ENCODE data around the gene IQSEC3. TPM values are rescaled to one million over a fixed set of nuclear protein-coding genes. Genes with fewer than 3 reads are reported as not detected.

Gene IQSEC3
- total and polyA plus RNA-seq, 8 donors: 0.16 to 10.1 (median 1.2) TPM

GRCh38 chr12:207804-208203, 141.2 kb downstream of the IQSEC3 start:
- Histone ChIP-seq H3K4me3 (no peak overlapping the region), H3K27ac (no peak overlapping the region), H3K27me3 (no peaks in the 10 kb centered on the region), H3K36me3 (no peaks in the 10 kb centered on the region), H3K4me1 (peaks cover 0 to 6% (median 3%) of the 10 kb centered on the region in 3 donors), H3K9me3 (no peaks in the 10 kb centered on the region)
- ATAC-seq (no peak), FAIRE-seq (no peak), DNase-seq (peak in 1 of 6 donors; percentile 51)
- intact Hi-C loops (cut with DNase I): no loop called here
- no peak for TF ChIP-seq CTCF (IDR thresholded peaks at IDR 0.05)
- WGBS, 2 donors: 90 to 92% methylated on average over 10 of the region's 10 CpGs

DNA sequence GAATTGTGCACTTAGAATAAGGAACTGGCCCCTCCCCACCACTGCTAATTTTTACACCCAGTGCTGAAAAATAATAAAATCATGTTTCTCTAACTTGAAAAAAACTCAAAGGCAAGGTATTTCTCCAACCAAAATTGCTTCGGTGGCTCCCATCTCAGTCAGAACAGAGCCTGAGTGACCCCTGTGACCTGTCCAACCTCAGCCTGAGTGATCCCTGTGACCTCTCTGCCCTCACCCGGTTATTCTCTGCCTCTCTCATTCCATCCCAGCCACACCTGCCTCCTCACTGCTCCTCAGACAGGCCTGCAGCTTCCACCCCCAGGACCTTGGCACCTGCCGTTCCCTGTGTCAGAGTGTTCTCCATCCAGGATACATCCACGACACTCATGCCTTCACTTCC, 142.2 kb downstream of the IQSEC3 start:
- Histone ChIP-seq H3K27ac (no peak overlapping the region), H3K4me3 (no peak overlapping the region), H3K36me3 (no peaks in the 10 kb centered on the region), H3K9me3 (no peaks in the 10 kb centered on the region), H3K4me1 (peaks cover 0 to 11% (median 5%) of the 10 kb centered on the region in 3 donors), H3K27me3 (no peaks in the 10 kb centered on the region)
- TF ChIP-seq CTCF (IDR thresholded peaks at IDR 0.05): no peak
- 72 to 80% methylated on average over 4 of the region's 4 CpGs for WGBS, 2 donors
- DNase-seq (no peak), ATAC-seq (no peak), FAIRE-seq (no peak)
- intact Hi-C loops (cut with DNase I): no loop called here

GRCh38 chr12:209246-209645, 142.7 kb downstream of the IQSEC3 start:
- ATAC-seq (no peak), FAIRE-seq (no peak), DNase-seq (peak in 1 of 6 donors; percentile 21)
- Histone ChIP-seq H3K36me3 (no peaks in the 10 kb centered on the region), H3K4me1 (peaks cover 0 to 7% (median 5%) of the 10 kb centered on the region in 3 donors), H3K27ac (no peak overlapping the region), H3K9me3 (no peaks in the 10 kb centered on the region), H3K4me3 (no peak overlapping the region), H3K27me3 (no peaks in the 10 kb centered on the region)
- 77 to 87% methylated on average over 15 of the region's 15 CpGs for WGBS, 2 donors
- TF ChIP-seq CTCF (IDR thresholded peaks at IDR 0.05): no peak
- intact Hi-C loops (cut with DNase I): no loop called here

DNA sequence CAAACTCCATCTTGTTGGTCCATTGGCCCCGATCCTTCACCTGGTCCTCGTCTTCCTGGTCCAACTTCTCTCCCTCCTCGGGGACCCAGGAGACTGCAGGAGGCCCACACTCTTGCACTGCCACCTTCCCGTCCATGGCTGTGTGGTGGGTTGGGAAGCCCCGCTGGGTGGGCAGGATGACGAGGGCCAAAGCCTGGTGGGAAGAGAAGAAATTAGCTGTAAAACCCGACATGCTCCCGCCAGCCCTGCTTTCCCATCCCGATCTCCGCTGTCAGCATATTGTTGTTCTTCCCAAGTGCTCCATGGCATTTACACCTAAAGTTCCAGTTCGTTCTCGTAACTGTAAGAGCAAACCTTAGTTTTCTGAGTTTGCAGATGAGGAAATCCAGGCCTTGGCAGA, 143.3 kb downstream of the IQSEC3 start:
- WGBS, 2 donors: 84 to 90% methylated on average over 12 of the region's 12 CpGs
- H3K4me3 ChIP-seq: no peak overlapping the region
- peaks cover 0 to 7% (median 5%) of the 10 kb centered on the region in 3 donors for H3K4me1 ChIP-seq
- FAIRE-seq (no peak), DNase-seq (peak in 1 of 6 donors; percentile 41), ATAC-seq (no peak)
- intact Hi-C loops (cut with DNase I): no loop called here
- H3K36me3 ChIP-seq: no peaks in the 10 kb centered on the region
- no peak for TF ChIP-seq CTCF (IDR thresholded peaks at IDR 0.05)
- H3K27ac ChIP-seq: no peak overlapping the region
- no peaks in the 10 kb centered on the region for H3K27me3 ChIP-seq
- H3K9me3 ChIP-seq: no peaks in the 10 kb centered on the region

- H3K4me3 ChIP-seq: no peak overlapping the region
- peaks cover 0 to 7% (median 5%) of the 10 kb centered on the region in 3 donors for H3K4me1 ChIP-seq
- H3K9me3 ChIP-seq: no peaks in the 10 kb centered on the region
- ATAC-seq (peak; percentile 56 to 86 (median 84)), FAIRE-seq (no peak), DNase-seq (peak in 5 of 6 donors; percentile 55 to 76 (median 67))
- no peaks in the 10 kb centered on the region for H3K36me3 ChIP-seq
- intact Hi-C loops (cut with DNase I): no loop called here
- H3K27me3 ChIP-seq: no peaks in the 10 kb centered on the region
- H3K27ac ChIP-seq: peak overlapping the region in 3 of 4 donors; percentile 16 to 27 (median 17)
- WGBS, 2 donors: 26 to 34% methylated on average over 16 of the region's 16 CpGs
- no peak for TF ChIP-seq CTCF (IDR thresholded peaks at IDR 0.05)
These were observed 143.9 kb downstream of the IQSEC3 start for GRCh38 chr12:210277-211141.
